Calu3 (cell line): ENCODE measurements around the gene MAP4K5. TPM values are rescaled to one million over a fixed set of nuclear protein-coding genes. Genes with fewer than 3 reads are reported as not detected.

Experiments used
- BruUV-seq: library from RNA; stranded (reverse); fragments of 400-500 nt; replicated peaks from 2 replicates; lab custom pipeline; 2021; lab: Mats Ljungman, UMichigan
- CTCF ChIA-PET: fragments of 300-600 bp; sonication (Branson Sonifier 250); formaldehyde crosslinking; loops from one replicate; lab custom pipeline; 2022; ENCODE audit warnings: antibody characterized with exemption; lab: Charles Lee
- DNase-seq: peaks from one replicate; pipeline ENCODE4 v3.0.0; 2022
- H3K27ac Mint-ChIP-seq: one replicate; pipeline ENCODE4 v1.8.0; 2022; ENCODE audit warnings: mixed read lengths; ENCODE audit not compliant: unreplicated experiment
- H3K27me3 Mint-ChIP-seq: one replicate; pipeline ENCODE4 v1.8.0; 2022; ENCODE audit warnings: mixed read lengths; ENCODE audit not compliant: unreplicated experiment
- H3K36me3 Mint-ChIP-seq: one replicate; pipeline ENCODE4 v1.8.0; 2022; ENCODE audit warnings: mild to moderate bottlenecking, moderate library complexity, mixed read lengths; ENCODE audit not compliant: insufficient read depth, unreplicated experiment
- H3K4me1 Mint-ChIP-seq: one replicate; pipeline ENCODE4 v1.8.0; 2022; ENCODE audit warnings: mild to moderate bottlenecking, low read depth, mixed read lengths; ENCODE audit not compliant: unreplicated experiment
- H3K4me3 Mint-ChIP-seq: one replicate; pipeline ENCODE4 v1.8.0; 2022; ENCODE audit warnings: mild to moderate bottlenecking, low read depth, moderate library complexity, mixed read lengths; ENCODE audit not compliant: unreplicated experiment
- H3K9me3 Mint-ChIP-seq: one replicate; pipeline ENCODE4 v1.8.0; 2022; ENCODE audit warnings: low read depth, mixed read lengths; ENCODE audit not compliant: unreplicated experiment
- intact Hi-C: fragments of 100-400 bp; cut with micrococcal nuclease; formaldehyde crosslinking; loops from one replicate; pipeline ENCODE4 v1.10.0; 2022; ENCODE audit not compliant: unreplicated experiment
- total RNA-seq: library from RNA; stranded (reverse); gene quantifications from 2 replicates; pipeline ENCODE4 v1.2.3, GENCODE V29; 2022
- TF ChIP-seq, protein P1 (sequence below): fragments of 200-600 bp; IDR thresholded peaks from one replicate; pipeline ENCODE4 v1.8.0; 2022; ENCODE audit warnings: antibody characterized with exemption; ENCODE audit not compliant: unreplicated experiment

The MAP4K5 gene
- total RNA-seq, 1 experiment from 2014 or later, result 67.4 TPM

DNA sequence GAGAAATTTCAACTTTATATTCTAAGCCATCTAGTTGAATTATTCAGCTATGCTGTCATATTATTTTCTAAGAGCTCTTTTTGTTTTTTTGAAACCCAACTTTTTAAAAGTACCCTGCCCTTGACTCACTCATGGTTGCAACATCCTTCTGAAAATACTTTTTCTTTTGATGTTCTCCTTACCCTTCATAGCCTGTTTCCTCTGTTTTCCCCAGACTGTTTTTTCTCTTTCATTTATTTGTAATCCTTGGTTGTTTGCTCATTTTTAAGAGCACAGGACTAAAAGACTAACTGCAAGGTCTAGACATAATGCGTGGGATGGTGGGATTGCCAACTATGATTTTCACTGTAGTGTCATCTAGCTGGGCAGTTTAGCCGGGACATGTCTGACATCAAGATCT lies 114.5 kb downstream of the MAP4K5 start:
- Mint-ChIP-seq H3K4me3 (no peak overlapping the region), H3K27ac (no peak overlapping the region), H3K27me3 (no peaks in the 10 kb centered on the region), H3K36me3 (peaks cover 44% of the 10 kb centered on the region), H3K9me3 (peaks cover 2% of the 10 kb centered on the region), H3K4me1 (no peaks in the 10 kb centered on the region)
- no TSS peak for BruUV-seq
- CTCF ChIA-PET, result no interaction called here
- intact Hi-C loops, result no loop called here
- no peak for DNase-seq
- TF ChIP-seq, protein P1, sequence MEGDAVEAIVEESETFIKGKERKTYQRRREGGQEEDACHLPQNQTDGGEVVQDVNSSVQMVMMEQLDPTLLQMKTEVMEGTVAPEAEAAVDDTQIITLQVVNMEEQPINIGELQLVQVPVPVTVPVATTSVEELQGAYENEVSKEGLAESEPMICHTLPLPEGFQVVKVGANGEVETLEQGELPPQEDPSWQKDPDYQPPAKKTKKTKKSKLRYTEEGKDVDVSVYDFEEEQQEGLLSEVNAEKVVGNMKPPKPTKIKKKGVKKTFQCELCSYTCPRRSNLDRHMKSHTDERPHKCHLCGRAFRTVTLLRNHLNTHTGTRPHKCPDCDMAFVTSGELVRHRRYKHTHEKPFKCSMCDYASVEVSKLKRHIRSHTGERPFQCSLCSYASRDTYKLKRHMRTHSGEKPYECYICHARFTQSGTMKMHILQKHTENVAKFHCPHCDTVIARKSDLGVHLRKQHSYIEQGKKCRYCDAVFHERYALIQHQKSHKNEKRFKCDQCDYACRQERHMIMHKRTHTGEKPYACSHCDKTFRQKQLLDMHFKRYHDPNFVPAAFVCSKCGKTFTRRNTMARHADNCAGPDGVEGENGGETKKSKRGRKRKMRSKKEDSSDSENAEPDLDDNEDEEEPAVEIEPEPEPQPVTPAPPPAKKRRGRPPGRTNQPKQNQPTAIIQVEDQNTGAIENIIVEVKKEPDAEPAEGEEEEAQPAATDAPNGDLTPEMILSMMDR, result no peak

DNA sequence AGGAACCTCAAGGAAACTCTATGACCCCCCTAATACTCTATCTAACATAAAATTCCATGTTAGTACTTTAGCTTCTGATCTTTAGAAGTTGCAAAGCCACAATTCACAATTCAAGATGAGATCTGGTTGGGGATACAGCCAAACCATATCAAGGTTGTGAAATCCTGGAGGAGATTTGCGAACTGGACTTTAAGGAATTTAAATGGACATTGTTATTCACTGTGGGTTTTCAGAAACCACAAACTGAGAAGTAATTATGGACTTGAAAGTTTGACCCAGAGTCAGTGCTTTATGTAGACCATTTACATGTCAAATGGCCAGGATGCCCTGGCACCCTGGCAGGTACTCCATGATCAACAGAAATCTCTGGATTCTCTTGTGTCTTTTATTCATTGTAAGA lies 121.4 kb downstream of the MAP4K5 start:
- CTCF ChIA-PET, result no interaction called here
- no peak overlapping the region for H3K27ac Mint-ChIP-seq

DNA sequence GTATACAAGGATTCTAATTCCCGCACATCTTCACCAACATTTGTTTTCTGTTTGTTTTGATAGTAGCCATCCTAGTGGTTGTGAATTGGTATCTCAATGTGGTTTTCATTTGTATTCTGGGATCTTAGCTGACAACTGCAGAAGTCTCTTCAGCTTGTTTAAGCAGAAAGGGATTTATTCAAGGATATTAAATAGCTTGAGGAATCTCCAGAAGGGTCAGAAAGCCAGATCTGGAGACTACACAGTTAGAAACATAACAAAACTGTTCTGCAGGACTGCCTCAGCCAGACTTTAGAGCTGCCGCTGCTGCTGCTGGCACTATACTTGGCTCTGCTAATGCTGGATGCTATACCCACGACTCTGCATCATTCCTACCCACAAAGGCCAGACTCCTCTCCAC lies 122.3 kb downstream of the MAP4K5 start:
- Mint-ChIP-seq H3K36me3 (peaks cover 10% of the 10 kb centered on the region), H3K27me3 (no peaks in the 10 kb centered on the region), H3K4me1 (no peaks in the 10 kb centered on the region), H3K9me3 (peaks cover 7% of the 10 kb centered on the region), H3K4me3 (no peak overlapping the region), H3K27ac (no peak overlapping the region)
- no peak for DNase-seq
- BruUV-seq, result no TSS peak
- CTCF ChIA-PET, result interaction anchor here (0.6 kb wide), 1 partner anchor 70 kb away, joined by 3 read pairs; no protein-coding TSS in a partner anchor
- TF ChIP-seq, protein P1, result no peak
- intact Hi-C loops, result no loop called here

More for the DNA sequence above, 121.4 kb downstream of the MAP4K5 start:
- Mint-ChIP-seq H3K27me3 (no peaks in the 10 kb centered on the region), H3K4me3 (no peak overlapping the region), H3K4me1 (no peaks in the 10 kb centered on the region), H3K9me3 (peaks cover 7% of the 10 kb centered on the region), H3K36me3 (peaks cover 13% of the 10 kb centered on the region)
- intact Hi-C loops, result no loop called here
- TF ChIP-seq, protein P1, result no peak
- BruUV-seq, result no TSS peak
- DNase-seq, result no peak

DNA sequence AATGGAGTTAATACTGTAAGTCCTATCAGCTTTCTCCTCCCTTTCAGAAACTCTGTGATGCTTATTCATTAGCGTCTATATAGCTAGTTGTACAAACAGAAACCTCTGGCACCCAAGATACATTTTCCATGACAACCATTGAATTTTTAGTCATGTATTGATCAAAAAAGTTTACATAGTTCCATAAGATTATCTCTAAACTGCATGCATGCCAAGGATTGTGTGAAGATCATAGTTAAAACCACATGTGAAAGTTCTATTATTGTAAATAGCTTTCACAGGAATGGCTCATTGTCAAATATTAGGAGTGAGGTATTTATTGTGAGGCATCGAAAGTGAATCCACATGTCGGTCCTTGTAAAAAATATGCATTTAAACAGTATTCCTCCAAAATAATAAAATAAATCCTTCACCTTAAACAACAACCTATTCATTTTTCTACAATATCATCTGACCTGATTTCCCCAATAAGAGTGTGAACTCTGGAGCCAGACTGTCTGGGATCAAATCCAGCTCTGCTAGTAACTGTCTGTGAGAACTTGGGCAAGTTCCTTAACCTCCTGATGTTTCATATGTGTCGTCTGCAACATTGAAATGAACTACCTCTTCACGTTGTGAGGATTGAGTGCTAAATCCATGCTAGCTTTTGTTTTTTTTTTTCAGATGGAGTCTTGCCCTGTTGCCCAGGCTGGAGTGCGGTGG lies 125.1 kb downstream of the MAP4K5 start:
- Mint-ChIP-seq H3K36me3 (no peaks in the 10 kb centered on the region), H3K27me3 (no peaks in the 10 kb centered on the region), H3K9me3 (peaks cover 4% of the 10 kb centered on the region), H3K4me1 (no peaks in the 10 kb centered on the region), H3K27ac (no peak overlapping the region), H3K4me3 (no peak overlapping the region)
- BruUV-seq, result no TSS peak
- intact Hi-C loops, result no loop called here
- DNase-seq, result no peak
- TF ChIP-seq, protein P1, result no peak
- CTCF ChIA-PET, result no interaction called here
